SIG-M5 treated with dmso at 0.1 percent for 504 hours (cell line): ENCODE measurements around the gene CATSPERB.
"Not testable (repeated sequence)": the region's sequence is repeated elsewhere in the genome, so short reads cannot be mapped to it uniquely, and the experiment has no call there.

Experiments
- DNase-seq: peaks from one replicate; lab custom pipeline; 2025; ENCODE audit not compliant: unreplicated experiment; lab: John Stamatoyannopoulos, UW

Gene CATSPERB

GRCh38 chr14:91677687-91678086, 54.2 kb downstream of the CATSPERB start:
- DNase-seq: not testable (repeated sequence)

GRCh38 chr14:91674911-91675310, 57.0 kb downstream of the CATSPERB start:
- no peak for DNase-seq

- no peak for DNase-seq
These were observed 62.0 kb downstream of the CATSPERB start for GRCh38 chr14:91669867-91670266.

GRCh38 chr14:91667101-91667500, 64.8 kb downstream of the CATSPERB start:
- DNase-seq: not testable (repeated sequence)

GRCh38 chr14:91660790-91661189, 71.1 kb downstream of the CATSPERB start:
- DNase-seq: no peak

- DNase-seq: no peak
These were observed 77.0 kb downstream of the CATSPERB start for GRCh38 chr14:91654836-91655235.

GRCh38 chr14:91653451-91653850, 78.4 kb downstream of the CATSPERB start:
- no peak for DNase-seq

- peak; percentile 14 for DNase-seq
These were observed 82.0 kb downstream of the CATSPERB start for GRCh38 chr14:91649930-91650329.

GRCh38 chr14:91647856-91648255, 84.0 kb downstream of the CATSPERB start:
- DNase-seq: no peak

- DNase-seq: no peak
These were observed 95.3 kb downstream of the CATSPERB start for GRCh38 chr14:91636604-91637003.

- no peak for DNase-seq
These were observed 107.1 kb downstream of the CATSPERB start for GRCh38 chr14:91624757-91625156.

- DNase-seq: no peak
These were observed 117.7 kb downstream of the CATSPERB start for GRCh38 chr14:91614187-91614586.

- DNase-seq: no peak
These were observed 118.3 kb downstream of the CATSPERB start for GRCh38 chr14:91613459-91614112.

GRCh38 chr14:91611528-91611927, 120.4 kb downstream of the CATSPERB start:
- no peak for DNase-seq

- DNase-seq: no peak
These were observed 122.7 kb downstream of the CATSPERB start for GRCh38 chr14:91609161-91609560.

GRCh38 chr14:91607322-91608047, 124.4 kb downstream of the CATSPERB start:
- no peak for DNase-seq

GRCh38 chr14:91606851-91607250, 125.0 kb downstream of the CATSPERB start:
- DNase-seq: peak; percentile 52

- DNase-seq: not testable (repeated sequence)
These were observed 127.3 kb downstream of the CATSPERB start for GRCh38 chr14:91604611-91605010.

GRCh38 chr14:91599994-91600393, 131.9 kb downstream of the CATSPERB start:
- DNase-seq: no peak

- DNase-seq: no peak
These were observed 136.2 kb downstream of the CATSPERB start for GRCh38 chr14:91595736-91596135.

- not testable (repeated sequence) for DNase-seq
These were observed 137.9 kb downstream of the CATSPERB start for GRCh38 chr14:91593957-91594356.

- no peak for DNase-seq
These were observed 145.5 kb downstream of the CATSPERB start for GRCh38 chr14:91586410-91586809.

GRCh38 chr14:91585856-91586255, 146.0 kb downstream of the CATSPERB start:
- DNase-seq: no peak
